HCEC 1CT (cell line): ENCODE measurements around the gene LGR6.
"Not testable (repeated sequence)": the region's sequence is repeated elsewhere in the genome, so short reads cannot be mapped to it uniquely, and the experiment has no call there.

Source experiments
- DNase-seq: peaks from one replicate; pipeline ENCODE4 v3.0.0-alpha.2; 2017

Gene LGR6

DNA sequence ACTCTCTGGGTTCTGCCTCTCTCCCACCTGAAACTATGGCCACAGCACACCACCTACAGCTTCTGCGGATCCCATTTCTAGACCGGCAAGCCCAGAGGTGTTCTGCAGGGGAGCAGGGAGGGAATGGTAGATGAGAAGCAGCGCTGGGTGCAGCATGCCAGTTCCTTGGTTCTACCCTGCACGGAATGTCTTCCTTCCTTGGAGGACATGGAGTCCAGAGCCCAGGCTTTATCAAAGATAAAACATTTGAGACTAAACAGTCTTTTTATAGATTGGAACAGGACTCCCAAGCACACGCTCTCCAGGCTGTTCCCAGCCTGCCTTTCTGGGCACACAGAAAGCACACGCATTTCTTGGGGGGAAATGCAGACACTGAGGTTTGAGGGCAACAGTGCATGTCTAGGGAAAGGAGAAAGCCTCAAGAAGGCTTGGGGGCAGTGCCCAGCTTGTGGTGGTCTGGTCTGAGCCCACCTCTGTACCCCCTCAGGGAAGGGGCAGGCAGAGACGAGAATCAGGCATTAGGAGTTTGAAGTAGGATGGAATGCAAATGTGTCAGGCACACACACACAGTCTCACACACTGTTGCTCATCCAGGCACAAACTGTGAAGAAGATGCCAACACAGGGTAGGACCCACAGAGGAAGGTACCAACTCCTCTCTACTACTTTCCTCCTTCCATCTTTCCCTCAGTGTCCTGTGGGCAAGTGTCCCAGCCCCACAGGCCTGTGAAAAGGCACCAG, 29.7 kb downstream of the LGR6 start:
- no peak for DNase-seq

DNA sequence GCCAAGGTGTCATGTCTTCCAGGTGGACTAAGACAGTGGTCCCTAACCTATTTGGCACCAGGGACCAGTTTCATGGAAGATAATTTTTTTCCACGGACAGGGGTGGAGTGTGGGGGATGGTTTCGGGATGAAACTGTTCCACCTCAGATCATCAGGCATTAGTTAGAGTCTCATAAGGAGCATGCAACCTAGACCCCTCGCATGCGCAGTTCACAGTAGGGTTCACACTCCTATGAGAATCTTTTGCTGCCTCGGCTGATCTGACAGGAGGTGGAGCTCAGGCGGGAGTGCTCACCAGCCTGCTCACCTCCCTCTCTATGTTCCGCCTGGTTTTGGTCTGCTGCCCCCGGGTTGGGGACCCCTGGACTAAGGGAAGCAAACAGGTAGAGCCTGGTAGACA, 30.9 kb downstream of the LGR6 start:
- no peak for DNase-seq

DNA sequence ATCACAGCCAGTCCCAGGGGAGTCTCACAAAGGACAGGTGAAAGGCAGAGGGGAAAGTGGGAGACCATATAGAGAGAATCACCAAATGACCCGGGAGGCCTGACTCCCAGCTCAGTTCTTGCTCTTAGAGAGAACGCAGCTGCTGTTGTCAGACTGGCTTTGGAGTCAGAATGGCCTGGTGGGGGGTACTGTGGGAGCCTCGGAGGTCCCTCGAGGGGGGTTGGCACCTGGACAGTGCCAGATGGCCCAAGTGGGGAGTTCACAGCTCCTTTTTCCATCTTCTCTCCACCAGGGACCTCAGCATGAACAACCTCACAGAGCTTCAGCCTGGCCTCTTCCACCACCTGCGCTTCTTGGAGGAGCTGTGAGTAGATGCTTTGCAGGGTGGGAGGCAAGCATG, 31.5 kb downstream of the LGR6 start:
- no peak for DNase-seq

DNA sequence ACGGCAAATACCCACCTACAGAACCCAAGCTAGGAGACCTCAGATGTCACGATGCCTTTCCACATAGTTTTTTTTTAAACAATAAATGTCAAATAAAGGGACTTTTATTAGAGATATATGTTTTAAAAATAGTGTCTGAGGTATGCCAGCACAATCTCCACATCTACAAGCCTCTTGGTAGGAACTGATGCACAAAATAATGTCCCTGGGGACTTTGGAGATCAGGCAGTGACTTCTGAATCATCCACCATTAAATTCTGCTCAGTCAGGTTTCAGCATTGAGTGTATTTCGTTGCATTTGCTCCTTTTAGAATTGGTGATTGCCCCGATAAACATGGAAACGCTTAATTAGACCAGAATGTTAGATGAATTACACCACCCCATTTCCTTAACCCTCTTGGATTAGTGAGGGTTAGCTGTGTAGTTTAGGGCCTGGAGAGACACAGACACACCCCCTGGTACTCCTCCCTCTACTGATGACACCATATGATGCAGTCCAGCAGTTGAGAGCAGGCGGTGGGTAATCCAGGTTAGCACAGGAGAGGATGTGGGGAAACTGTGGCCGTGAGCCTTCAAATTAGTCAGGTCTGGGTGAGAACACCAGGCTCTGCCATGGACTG, 33.6 kb downstream of the LGR6 start:
- DNase-seq: no peak

DNA sequence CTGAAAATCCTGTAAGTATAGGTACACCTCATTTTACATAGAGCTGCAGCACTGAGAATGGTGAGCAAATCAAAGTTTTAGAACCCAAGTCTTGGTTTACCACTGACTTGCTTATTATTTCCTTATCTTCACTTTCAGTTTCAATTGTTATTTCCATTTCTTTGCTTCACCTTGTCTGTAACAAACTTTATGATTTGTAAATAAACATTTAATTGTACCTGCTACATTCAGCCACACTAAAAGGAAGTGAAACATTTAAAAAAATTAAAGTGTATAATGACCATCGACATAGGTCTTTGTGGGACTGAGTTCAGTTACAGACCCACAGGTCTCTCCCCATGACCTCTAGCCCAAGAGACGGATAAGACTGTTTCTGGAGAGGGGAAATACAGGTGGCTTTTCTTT, 34.4 kb downstream of the LGR6 start:
- DNase-seq: no peak

DNA sequence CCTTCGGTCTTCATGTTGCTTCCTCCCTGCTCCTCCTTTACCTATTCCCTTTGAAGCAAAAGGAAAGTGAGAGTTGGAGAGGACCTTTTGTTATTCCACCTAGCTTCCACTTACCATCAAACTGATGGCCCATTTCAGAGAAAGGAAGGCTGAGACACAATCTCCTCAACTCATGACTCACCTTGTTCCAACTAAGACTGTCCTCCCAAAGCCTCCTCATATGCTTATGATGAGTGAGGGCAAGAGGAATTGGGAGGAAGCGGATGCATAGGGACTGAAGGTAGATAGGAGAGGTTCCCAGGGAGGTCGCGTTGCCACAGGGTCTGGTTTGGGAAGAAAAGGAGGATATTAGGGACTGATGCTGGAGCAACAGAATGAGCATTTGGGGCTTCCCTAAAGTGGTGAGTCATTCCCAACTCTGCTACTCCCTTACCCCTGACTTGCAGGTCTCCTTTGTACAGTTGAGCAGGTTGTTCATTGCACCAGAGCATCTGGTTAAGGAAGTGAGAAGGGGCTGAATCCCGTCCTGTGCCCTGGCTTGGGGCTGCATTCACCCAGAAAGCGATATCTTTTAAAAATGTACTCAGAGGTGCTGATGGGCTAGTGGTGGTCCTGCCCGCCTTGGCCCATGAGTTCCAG, 35.0 kb downstream of the LGR6 start:
- no peak for DNase-seq

DNA sequence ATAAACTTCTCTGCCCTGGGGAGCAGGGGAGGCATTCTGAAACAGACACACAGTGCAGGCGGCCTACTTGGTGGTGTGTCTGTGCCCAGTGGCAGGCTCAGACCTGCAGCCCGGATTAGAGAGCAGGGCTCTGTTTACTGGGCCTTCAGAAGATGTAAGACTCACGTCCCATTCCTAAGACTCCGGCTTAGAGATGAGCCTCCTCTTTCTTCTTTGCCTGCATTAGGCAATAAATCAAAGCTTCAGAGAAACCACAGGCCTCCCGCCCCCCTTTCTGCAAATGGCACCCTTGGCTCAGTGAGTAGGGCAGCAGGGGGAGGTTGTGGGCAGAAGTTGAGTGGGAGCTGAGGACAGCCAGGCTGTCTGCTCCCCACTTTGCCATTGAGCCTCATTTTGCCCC, 35.8 kb downstream of the LGR6 start:
- no peak for DNase-seq

DNA sequence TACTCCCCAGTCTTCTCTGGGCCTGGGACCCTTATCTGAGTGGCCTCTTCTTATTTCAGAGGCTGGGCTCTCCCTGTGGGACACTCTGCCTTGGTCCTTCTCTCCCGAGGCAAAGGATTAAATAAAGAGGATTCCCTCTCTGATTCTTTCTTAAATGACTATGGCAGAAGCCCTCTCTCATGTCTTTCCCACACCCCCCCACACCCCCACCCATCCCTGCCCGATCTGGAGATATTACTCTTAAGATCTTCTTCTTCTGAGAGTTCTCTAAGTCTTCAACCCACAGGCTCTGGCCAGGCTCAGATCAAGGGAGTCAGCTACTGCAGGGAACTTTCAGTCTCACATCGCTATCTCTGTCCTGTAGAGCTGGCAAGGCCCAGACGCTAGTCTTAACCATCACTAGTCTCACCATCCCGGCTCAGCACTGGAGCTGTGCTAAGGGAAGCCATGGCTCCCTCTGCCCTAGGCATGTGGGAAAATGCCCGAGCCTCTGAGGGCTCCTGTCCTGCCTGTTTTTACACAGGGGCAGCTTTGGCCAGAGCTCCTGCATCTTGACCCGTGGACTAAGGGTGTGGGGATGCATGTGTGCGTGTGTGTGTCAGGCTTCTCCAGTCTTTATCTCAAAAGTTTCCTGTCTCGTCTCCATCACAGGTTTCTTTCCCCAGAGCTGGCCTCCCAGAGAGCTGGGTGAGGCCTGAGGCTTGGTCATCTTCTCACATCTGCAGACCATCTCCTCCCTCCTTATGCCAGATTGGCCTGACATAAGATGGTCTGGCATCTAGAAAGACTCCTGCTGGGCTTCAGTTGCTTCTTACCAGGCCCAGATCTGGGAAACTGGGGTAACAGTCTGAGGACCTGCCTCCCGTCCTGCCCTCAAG, 36.7 kb downstream of the LGR6 start:
- DNase-seq: no peak

DNA sequence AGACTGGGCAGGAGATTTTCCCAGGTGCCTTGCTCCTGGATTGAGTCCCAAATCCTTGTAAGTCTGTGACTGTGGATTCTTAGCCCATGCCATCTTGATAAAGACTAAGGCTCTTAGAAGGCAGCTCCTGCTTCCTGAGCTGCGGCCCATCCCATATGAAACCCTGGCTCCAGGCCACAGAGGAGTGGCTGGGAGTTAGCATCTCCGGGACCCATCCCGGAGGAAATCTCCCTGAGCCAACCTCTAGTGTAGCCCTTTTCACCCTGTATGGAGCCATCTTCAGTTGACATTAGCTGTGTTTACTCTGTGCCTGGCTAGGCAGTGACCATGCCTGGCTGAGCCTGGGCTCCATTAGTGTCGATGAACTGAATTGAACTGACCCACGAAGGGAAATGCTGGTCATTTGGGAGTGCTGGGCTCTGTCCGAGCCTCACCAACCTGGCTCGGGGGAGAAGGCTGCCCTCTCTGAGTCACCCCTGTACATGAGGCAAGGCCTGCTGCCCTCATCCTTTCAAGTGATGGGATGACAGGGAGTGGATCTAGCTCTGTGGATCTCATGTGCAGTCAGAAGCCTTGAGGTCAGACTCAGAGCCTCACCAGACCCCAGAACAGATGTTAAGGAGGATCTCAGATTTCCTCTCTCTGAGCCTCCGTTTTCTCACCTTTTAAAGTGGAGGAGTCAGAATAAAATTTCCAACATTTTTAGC, 37.5 kb downstream of the LGR6 start:
- no peak for DNase-seq

DNA sequence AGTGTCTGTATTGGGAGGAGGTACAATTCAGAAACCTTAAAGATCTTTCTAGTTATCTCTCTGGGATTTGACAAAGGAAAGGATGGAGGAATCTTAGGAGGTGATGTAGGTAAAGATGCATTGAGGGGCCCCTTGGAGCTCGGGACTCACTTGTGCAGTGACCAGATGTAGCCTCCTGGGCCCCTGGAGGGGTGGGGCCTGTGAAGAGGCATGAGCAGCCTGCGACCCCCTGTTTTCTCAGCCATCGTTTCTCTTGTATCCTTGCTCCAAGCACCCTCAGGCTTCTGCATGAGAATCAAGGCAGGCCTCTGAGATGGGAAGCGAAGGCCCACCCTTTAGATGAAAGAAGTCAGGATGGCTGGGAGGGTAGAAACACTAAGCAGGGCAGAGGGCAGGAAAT, 39.6 kb downstream of the LGR6 start:
- no peak for DNase-seq

DNA sequence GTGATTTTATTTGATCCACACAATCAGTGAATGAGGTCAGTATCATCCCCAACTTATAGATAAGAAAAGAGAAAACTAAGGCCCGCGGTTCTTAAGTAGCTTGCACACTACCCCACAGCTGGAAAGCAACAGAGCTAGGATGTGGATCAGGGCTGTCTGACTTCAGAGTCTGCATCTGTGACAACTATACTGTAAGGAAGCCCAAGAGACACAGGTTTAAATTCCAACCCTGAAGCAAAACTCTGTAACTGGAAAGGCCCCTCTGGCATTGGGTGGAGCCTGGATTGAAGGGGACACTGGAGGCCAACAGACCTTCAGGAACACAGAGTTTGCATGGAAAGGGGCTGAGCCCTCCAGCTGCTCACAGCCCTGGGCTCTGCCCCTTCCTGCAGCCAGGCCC, 40.2 kb downstream of the LGR6 start:
- no peak for DNase-seq

DNA sequence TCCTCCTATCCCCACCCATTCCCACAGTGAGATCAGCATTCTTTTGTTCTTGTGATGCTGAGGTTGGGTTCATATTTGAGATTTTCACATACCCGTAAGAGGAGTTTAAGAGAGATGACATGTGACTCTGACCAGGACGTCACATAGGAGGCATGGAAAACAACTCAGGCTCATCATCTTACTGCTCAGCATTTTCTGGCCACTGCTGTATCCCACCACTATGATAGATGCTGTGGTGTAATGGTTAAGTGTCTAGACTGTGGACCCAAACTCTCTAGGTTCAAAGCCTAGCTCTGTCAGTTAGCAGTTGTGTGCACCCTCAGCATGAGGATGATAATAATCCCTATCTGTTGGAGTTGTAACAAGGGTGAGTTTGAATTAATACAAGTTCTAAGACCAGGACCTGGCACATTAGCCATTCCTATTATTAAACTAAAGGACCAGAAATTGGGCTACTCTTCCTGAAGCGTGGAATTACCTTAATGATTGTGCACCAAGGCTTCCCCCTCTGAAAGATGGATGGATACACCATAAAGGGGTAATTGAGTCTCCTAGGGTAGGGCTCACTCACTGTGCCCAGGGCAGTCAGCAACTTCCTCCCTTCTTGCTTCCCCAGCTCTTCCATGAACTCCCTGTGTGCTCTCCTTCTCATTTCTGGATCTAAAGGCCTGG, 40.9 kb downstream of the LGR6 start:
- DNase-seq: no peak

DNA sequence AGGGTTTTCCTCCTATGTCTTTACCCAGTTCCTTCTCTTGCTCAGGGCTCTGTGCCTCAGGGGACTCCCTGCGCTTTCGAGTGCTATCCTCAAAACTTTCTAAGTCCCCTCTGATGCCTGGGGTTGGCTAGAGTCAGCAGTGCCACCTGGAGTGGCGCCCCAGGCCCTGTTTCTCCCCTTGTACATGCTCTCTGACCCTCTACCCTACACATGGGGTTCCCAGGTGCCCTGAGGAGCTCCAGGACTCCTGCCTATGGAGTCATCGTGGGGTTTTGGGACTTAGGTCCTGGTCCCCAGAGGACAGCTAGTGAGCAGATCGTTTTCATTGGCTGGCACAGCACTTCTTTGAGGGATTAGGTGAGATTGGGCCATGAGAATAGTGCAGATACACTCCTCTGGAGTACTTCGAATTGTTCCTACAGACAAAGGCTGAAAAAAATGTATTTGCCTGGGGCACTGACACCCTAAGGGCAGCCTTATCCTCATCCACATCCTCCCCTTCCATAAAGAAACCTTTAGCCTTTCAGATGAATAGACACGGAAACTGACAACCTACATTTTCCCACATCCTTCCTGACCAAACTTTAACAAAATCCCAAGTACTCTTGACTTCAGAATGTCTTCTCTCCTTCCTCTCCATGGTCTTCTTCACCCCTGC, 41.5 kb downstream of the LGR6 start:
- no peak for DNase-seq

DNA sequence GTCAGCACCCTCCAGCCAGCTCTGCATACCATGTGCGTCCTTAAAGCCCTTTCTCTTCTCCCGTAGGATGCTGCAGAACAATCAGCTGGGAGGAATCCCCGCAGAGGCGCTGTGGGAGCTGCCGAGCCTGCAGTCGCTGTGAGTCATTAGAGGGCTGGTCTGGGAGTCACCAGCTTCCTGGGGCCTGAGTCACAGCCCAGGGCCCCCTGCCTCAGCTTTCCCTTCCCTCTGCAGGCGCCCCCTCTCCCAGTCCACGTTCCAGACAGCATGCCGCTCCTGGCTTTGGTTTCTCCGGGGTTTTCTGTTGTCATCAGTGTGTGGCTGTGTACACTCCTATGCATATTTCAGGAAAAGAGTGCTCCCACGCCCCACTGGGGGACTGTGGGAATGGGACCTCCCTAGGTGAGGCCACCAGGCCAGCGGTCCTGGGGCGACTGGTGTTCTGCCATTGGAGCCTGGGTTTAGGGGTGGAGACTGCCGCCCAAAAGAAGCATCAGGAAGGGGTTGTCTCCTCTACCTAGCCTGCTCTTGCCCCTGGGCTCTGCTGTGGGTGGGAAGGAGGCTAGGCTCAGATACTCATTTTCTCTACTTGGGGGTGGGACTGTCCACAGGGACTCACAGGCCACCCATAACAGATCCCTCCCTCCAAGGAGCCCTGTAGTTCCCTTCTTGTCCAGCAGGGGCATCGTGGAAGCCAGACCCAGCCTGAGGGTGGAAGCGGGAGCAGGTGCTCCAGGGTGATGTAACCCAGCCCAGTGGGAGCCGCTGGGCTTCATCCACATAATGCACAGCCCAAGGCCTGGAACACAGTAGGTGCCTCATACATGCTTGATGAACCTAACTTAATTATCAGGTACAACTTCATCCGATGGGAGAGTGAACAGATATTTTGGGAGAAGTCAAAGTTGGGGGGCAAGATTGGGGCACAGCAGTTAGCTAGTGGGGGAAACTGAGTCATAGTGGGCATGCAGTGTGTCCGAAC, 42.5 kb downstream of the LGR6 start:
- DNase-seq: peak; percentile 95

DNA sequence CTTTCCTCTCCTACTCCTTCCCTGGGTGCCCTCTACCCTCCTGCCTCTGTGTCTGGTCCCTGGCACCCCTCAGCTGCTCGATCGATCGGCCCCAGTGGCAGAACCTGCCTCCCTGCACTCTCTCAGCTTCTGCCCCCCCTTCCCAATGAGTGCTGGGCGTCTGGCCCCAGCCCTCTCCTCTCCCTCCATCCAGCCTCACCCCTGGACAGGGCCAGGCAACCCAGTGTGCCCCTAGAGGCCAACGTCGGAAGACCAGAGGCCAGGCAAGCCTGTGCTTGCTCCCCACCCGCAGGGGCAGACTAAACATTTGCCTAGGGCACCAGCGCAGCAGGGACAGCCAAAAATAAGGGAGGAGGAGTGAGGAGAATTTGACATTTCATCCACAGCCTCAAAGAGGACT, 43.5 kb downstream of the LGR6 start:
- DNase-seq: peak; percentile 50

DNA sequence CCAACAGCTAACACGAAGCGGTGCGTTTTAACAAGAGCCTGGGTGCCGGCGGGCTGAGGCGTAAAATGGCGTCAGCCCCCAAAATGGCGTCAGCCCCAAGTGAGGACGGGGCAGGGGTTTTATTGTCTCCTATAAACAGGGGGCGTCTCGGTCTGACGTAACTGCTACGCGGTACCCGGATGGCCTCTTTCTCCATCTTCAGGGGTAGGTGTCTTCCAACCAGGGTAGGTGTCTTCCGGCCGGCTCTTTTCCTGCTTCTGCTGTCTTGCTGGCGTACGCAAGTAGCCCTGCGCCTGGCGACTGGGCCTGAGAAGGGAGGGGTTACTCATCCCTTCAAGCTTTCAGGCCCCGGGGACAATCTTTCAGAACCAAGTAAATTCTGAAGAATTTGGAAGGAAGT, 45.3 kb downstream of the LGR6 start:
- DNase-seq: no peak

DNA sequence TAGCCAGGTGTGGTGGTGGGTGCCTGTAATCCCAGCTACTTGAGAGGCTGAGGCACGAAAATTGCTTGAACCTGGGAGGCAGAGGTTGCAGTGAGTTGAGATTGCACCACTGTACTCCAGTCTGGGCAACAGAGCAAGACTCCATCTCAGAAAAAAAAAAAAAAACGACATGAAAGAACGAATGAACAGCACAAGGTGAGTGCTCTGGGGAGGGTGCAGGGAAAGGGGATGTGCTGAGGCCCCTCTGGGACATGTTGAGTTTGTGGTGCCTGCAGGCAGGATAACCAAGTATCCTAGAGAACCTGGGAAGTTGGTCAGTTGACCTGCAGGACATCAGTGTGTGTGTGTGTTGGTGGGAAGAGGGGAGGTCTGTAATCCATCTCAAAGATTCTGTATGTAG, 46.6 kb downstream of the LGR6 start:
- not testable (repeated sequence) for DNase-seq

DNA sequence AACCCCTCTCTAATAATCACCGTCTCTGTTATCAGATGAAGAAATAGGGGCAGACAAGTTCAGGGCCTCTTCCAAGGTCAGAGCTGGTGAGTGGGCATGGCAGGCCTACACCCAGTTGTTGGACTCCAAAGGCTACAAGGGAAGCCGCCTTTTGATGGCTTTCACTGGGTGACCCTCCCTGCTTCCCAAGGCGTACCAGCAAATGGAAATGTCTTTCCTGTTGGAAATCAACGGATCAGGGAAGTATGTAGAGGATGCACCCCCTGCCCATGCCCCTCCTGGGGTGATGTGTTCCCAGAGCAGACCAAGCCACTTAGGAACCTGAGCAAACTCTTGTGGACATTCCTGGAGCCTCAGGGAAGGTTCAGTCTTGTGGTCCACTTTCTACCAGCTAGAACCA, 47.4 kb downstream of the LGR6 start:
- no peak for DNase-seq

DNA sequence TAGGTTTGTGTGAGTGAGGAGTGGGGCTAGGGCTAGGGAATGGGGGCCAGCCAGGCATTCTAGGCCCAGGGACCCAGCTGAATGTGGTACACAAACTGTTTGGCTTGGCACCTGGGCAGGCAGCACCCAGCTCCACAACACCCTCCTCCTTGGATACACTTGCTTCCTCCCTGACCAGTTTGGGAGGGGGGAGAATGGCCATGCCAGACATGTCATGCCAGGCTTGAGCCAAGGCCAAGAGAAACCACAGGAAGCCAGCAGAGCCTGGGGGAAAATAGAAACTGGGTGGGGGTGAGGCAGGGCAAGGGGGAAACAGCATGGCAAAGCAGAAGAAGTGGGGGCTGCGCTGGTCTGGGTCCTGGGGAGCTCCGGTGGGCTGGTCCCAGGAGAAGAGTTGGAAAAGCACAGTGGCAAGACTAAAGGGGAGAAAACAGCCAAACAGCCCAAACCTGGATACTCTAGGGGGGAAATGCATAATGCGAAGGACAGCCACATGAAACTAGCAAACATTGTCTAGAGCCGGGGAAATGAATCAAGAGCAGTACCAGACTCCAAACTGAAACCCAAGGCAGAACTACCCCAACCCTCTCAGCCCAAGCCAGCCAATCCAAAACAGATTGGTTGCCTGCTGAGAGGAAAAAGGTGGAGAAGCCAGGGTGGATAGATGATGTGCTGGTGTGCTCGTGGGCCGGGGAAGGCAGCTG, 47.9 kb downstream of the LGR6 start:
- no peak for DNase-seq

DNA sequence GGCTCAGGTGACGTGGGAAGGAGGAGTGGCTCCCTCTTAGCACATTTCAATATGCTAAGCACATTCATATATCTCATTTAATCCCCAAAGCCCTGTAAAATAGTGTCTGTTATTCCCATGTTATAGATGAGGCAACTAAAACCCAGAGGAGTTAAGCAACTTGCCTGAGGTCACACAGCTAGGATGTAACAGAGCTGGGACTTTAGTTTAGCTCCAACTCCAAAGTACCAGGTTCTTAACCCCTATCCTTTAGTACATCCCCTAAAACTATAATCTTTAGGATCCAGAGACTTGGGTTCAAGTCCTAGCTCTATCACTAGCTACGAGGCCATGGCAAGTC, 48.5 kb downstream of the LGR6 start:
- DNase-seq: no peak
